ENCODE measurements around the gene TMEM263. TPM values are rescaled to one million over a fixed set of nuclear protein-coding genes. Genes with fewer than 3 reads are reported as not detected.

The TMEM263 gene
- total and polyA plus RNA-seq, 2 of the 13 experiments (the other 11 are each of a cell fraction or from before 2014, with no cell fraction given): 25.9 to 58.6 TPM

DNA sequence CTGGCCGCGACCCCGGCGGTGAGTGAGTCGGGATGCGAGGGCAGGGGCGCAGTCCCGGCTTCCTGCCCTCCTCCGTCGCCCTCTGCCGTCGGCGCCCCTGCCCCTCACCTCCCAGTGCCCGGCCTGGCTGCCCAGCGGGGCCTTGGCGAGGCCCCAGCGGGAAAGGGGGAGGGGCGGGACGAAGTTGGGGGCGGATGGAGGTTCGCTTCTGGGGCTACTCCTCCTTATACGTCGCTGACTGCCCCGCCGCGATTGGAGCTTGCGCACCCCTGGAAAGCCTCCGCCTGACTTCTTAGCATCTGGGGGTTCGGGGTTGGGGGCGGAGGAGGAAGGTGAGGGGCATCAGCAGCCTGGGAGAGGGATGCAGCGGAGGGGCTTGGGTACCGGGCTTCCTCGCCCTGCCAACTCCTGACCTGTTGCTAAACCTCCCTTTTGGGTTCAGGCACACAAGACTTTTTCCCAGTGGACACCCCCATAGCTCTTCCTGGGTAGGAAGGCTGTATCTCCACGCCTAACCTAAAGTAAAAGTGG lies 406 bp downstream of the TMEM263 start (continued):
- TF ChIP-seq HNRNPLL (IDR thresholded peaks at IDR 0.05; ENCODE audit: low read depth, low read length, poor library complexity, severe bottlenecking): peak; percentile 39
- TF ChIP-seq, protein P1, sequence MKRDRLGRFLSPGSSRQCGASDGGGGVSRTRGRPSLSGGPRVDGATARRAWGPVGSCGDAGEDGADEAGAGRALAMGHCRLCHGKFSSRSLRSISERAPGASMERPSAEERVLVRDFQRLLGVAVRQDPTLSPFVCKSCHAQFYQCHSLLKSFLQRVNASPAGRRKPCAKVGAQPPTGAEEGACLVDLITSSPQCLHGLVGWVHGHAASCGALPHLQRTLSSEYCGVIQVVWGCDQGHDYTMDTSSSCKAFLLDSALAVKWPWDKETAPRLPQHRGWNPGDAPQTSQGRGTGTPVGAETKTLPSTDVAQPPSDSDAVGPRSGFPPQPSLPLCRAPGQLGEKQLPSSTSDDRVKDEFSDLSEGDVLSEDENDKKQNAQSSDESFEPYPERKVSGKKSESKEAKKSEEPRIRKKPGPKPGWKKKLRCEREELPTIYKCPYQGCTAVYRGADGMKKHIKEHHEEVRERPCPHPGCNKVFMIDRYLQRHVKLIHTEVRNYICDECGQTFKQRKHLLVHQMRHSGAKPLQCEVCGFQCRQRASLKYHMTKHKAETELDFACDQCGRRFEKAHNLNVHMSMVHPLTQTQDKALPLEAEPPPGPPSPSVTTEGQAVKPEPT (CRISPR knock-in tag; IDR thresholded peaks at IDR 0.05; ENCODE audit: low read depth): no peak
- TF ChIP-seq KAT8 (CRISPR knock-in tag; IDR thresholded peaks at IDR 0.05): no peak
- TF ChIP-seq ZNF747 (CRISPR knock-in tag; IDR thresholded peaks at IDR 0.05; ENCODE audit: borderline replicate concordance): no peak
- no peak for TF ChIP-seq RFXANK (CRISPR knock-in tag; IDR thresholded peaks at IDR 0.05)
- TF ChIP-seq, protein P2, sequence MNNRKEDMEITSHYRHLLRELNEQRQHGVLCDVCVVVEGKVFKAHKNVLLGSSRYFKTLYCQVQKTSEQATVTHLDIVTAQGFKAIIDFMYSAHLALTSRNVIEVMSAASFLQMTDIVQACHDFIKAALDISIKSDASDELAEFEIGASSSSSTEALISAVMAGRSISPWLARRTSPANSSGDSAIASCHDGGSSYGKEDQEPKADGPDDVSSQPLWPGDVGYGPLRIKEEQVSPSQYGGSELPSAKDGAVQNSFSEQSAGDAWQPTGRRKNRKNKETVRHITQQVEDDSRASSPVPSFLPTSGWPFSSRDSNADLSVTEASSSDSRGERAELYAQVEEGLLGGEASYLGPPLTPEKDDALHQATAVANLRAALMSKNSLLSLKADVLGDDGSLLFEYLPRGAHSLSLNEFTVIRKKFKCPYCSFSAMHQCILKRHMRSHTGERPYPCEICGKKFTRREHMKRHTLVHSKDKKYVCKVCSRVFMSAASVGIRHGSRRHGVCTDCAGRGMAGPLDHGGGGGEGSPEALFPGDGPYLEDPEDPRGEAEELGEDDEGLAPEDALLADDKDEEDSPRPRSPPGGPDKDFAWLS (CRISPR knock-in tag; IDR thresholded peaks at IDR 0.05; ENCODE audit: borderline replicate concordance): 0 out of 2 replicates have a peak, but pooled peaks have one; percentile 69
- TF ChIP-seq, protein P3, sequence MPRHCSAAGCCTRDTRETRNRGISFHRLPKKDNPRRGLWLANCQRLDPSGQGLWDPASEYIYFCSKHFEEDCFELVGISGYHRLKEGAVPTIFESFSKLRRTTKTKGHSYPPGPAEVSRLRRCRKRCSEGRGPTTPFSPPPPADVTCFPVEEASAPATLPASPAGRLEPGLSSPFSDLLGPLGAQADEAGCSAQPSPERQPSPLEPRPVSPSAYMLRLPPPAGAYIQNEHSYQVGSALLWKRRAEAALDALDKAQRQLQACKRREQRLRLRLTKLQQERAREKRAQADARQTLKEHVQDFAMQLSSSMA (CRISPR knock-in tag; IDR thresholded peaks at IDR 0.05): no peak
- TF ChIP-seq, protein P4, sequence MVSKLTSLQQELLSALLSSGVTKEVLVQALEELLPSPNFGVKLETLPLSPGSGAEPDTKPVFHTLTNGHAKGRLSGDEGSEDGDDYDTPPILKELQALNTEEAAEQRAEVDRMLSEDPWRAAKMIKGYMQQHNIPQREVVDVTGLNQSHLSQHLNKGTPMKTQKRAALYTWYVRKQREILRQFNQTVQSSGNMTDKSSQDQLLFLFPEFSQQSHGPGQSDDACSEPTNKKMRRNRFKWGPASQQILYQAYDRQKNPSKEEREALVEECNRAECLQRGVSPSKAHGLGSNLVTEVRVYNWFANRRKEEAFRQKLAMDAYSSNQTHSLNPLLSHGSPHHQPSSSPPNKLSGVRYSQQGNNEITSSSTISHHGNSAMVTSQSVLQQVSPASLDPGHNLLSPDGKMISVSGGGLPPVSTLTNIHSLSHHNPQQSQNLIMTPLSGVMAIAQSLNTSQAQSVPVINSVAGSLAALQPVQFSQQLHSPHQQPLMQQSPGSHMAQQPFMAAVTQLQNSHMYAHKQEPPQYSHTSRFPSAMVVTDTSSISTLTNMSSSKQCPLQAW (CRISPR knock-in tag; IDR thresholded peaks at IDR 0.05): 0 out of 2 replicates have a peak, but pooled peaks have one; percentile 7
- TF ChIP-seq ZNF605 (CRISPR knock-in tag; IDR thresholded peaks at IDR 0.05): peak; percentile 16; the same call in 1 of the 2 replicates
- no peak for TF ChIP-seq ZNF451 (CRISPR knock-in tag; IDR thresholded peaks at IDR 0.05)
- TF ChIP-seq, protein P5, sequence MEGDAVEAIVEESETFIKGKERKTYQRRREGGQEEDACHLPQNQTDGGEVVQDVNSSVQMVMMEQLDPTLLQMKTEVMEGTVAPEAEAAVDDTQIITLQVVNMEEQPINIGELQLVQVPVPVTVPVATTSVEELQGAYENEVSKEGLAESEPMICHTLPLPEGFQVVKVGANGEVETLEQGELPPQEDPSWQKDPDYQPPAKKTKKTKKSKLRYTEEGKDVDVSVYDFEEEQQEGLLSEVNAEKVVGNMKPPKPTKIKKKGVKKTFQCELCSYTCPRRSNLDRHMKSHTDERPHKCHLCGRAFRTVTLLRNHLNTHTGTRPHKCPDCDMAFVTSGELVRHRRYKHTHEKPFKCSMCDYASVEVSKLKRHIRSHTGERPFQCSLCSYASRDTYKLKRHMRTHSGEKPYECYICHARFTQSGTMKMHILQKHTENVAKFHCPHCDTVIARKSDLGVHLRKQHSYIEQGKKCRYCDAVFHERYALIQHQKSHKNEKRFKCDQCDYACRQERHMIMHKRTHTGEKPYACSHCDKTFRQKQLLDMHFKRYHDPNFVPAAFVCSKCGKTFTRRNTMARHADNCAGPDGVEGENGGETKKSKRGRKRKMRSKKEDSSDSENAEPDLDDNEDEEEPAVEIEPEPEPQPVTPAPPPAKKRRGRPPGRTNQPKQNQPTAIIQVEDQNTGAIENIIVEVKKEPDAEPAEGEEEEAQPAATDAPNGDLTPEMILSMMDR (CRISPR knock-in tag; IDR thresholded peaks at IDR 0.05): peak; percentile 34; the same call in 1 of the 2 replicates
- TF ChIP-seq FOXK1 (CRISPR knock-in tag; IDR thresholded peaks at IDR 0.05; ENCODE audit: borderline replicate concordance, low read depth): no peak
- no peak for TF ChIP-seq MATR3 (CRISPR knock-in tag; IDR thresholded peaks at IDR 0.05)
- TF ChIP-seq ZSCAN22 (CRISPR knock-in tag; IDR thresholded peaks at IDR 0.05): no peak
- TF ChIP-seq, protein P6, sequence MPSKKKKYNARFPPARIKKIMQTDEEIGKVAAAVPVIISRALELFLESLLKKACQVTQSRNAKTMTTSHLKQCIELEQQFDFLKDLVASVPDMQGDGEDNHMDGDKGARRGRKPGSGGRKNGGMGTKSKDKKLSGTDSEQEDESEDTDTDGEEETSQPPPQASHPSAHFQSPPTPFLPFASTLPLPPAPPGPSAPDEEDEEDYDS (CRISPR knock-in tag; IDR thresholded peaks at IDR 0.05): no peak
- TF ChIP-seq ZNF556 (CRISPR knock-in tag; IDR thresholded peaks at IDR 0.05; ENCODE audit: borderline replicate concordance): no peak
